Neural crest cell (in vitro differentiated cells): ENCODE data around the gene PIK3R2. TPM values are rescaled to one million over a fixed set of nuclear protein-coding genes. Genes with fewer than 3 reads are reported as not detected.

ENCODE experiments used
- DNase-seq: peaks from one replicate; pipeline ENCODE4 v3.0.0; 2021; ENCODE audit warnings: low read depth, mixed read lengths, low spot score
- H3K27ac Mint-ChIP-seq: one replicate; pipeline ENCODE4 v1.8.0; 2021; ENCODE audit warnings: mild to moderate bottlenecking, mixed read lengths; ENCODE audit not compliant: unreplicated experiment
- H3K27me3 Mint-ChIP-seq: 2 replicates; pipeline ENCODE4 v1.8.0; 2021; ENCODE audit warnings: low read depth, mild to moderate bottlenecking, mixed read lengths
- H3K36me3 Mint-ChIP-seq: 2 replicates; pipeline ENCODE4 v1.8.0; 2021; ENCODE audit warnings: low read depth, mild to moderate bottlenecking, mixed read lengths
- H3K4me1 Mint-ChIP-seq: 2 replicates; pipeline ENCODE4 v1.8.0; 2021; ENCODE audit warnings: mixed read lengths
- H3K4me3 Mint-ChIP-seq: one replicate; pipeline ENCODE4 v1.8.0; 2021; ENCODE audit warnings: mild to moderate bottlenecking, mixed read lengths
- H3K9me3 Mint-ChIP-seq: 2 replicates; pipeline ENCODE4 v1.8.0; 2021; ENCODE audit warnings: mixed read lengths
- CTCF ChIP-seq: fragments of 200-600 bp; sonication (generic); conservative IDR thresholded peaks from 2 replicates; pipeline ENCODE4 v1.5.0; 2021; ENCODE audit warnings: antibody characterized with exemption, mild to moderate bottlenecking
- total RNA-seq: library from RNA; stranded (reverse); gene quantifications from 2 replicates; pipeline ENCODE4 v1.2.1, GENCODE V29; 2021

Gene PIK3R2
- total RNA-seq, 1 donor from 2014 or later: 72.5 TPM

DNA sequence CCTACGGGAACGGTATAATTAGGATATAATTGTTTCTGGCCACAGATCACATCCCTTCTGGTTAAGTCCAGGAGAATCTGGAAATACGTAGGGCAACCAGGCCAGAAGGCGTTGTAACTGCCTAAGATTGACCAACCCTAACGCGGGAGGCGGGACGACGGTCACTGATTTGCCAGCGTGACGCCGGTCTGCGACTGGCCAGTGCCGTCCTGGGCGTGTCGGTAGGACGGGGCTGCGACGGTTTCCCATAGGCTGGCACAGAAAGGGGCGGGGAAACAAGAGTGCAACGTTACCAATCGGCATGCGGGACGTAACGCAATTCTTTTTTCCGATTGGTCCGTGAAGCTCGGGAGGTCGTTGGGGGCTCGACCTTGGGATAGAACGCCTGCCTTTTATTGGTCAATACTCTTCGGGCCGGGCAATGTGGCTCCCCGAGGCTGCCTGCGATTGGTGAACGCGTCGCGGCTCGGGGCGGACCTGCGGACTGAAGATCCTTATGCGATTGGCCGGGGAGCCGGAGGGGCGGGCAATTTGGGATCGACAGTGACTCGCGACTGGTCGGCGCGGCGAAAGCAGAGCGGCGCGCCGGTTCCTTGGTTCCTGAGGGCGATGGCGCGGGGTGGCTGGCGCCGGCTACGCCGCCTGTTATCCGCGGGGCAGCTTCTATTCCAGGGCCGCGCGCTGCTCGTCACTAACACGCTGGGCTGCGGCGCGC is 39.9 kb downstream of the PIK3R2 start, which contains the start of gene MPV17L2:
MPV17L2 (plus strand) TSS at position 546 of the 715 bp plus-strand sequence; CDS start at position 610, 64 bp downstream.
- TF ChIP-seq CTCF: no peak
- Mint-ChIP-seq H3K4me1 (peaks cover 24% of the 10 kb centered on the region), H3K27ac (peak within 1 kb of the TSS; percentile 85), H3K36me3 (no peaks in the 10 kb centered on the region), H3K4me3 (peak within 1 kb of the TSS; percentile 93), H3K9me3 (no peaks in the 10 kb centered on the region), H3K27me3 (peaks cover 5% of the 10 kb centered on the region)
- peak; percentile 95 for DNase-seq

DNA sequence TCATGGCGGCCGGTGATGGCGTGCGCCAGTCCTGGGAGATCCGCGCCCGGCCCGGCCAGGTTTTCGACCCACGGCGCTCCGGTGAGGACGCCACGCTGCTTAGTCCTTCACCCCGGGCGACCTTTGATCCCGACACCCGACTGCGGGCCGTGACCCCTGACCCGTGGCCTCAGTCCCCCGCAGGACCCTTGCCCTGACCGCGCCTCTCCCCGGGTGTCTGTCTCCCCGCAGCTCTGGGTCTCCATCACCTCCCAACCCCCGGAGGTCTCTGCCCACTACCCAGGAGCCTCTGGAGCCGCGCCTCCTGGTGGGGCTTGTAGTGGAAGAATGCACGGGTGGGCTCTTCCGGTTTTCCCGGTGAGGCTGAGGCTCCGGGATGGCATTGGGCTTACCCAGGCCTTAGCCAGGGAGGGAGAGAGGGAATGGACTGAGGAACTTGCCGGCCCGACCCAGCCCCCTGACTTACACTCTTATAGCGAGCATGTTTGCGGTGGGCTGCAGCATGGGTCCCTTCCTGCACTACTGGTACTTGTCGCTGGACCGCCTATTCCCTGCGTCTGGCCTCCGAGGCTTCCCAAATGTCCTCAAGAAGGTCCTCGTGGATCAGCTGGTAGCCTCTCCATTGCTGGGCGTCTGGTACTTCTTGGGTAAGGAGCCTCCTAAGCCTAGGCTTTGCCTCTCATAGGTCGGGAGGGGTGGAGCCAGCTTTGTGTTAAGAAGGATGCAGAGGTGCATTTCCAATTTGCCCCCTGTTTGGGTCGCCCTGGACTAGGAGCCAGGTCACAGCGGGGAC is 40.6 kb downstream of the PIK3R2 start:
- no peak for DNase-seq
- Mint-ChIP-seq H3K27me3 (peaks cover 5% of the 10 kb centered on the region), H3K27ac (peak overlapping the region; percentile 85), H3K36me3 (no peaks in the 10 kb centered on the region), H3K4me3 (peak overlapping the region; percentile 93), H3K4me1 (peaks cover 24% of the 10 kb centered on the region), H3K9me3 (no peaks in the 10 kb centered on the region)
- TF ChIP-seq CTCF: no peak

GRCh38 chr19:18194181-18194530 is 41.2 kb downstream of the PIK3R2 start:
- Mint-ChIP-seq H3K9me3 (no peaks in the 10 kb centered on the region), H3K4me3 (peak overlapping the region; percentile 93), H3K36me3 (no peaks in the 10 kb centered on the region), H3K27me3 (peaks cover 5% of the 10 kb centered on the region), H3K4me1 (peaks cover 24% of the 10 kb centered on the region), H3K27ac (peak overlapping the region; percentile 50)
- no peak for TF ChIP-seq CTCF
- no peak for DNase-seq

- H3K27ac Mint-ChIP-seq: no peak overlapping the region
- H3K9me3 Mint-ChIP-seq: no peaks in the 10 kb centered on the region
- H3K36me3 Mint-ChIP-seq: no peaks in the 10 kb centered on the region
- TF ChIP-seq CTCF: no peak
- no peak for DNase-seq
- peak overlapping the region; percentile 93 for H3K4me3 Mint-ChIP-seq
- H3K4me1 Mint-ChIP-seq: peaks cover 24% of the 10 kb centered on the region
- peaks cover 5% of the 10 kb centered on the region for H3K27me3 Mint-ChIP-seq
These were observed 41.7 kb downstream of the PIK3R2 start for GRCh38 chr19:18194554-18195238.

GRCh38 chr19:18196511-18196845 is 43.5 kb downstream of the PIK3R2 start:
- peak overlapping the region; percentile 69 for H3K4me3 Mint-ChIP-seq

More at GRCh38 chr19:18196511-18196845, 43.5 kb downstream of the PIK3R2 start:
- Mint-ChIP-seq H3K9me3 (no peaks in the 10 kb centered on the region), H3K27me3 (peaks cover 5% of the 10 kb centered on the region), H3K4me1 (peaks cover 26% of the 10 kb centered on the region), H3K27ac (no peak overlapping the region), H3K36me3 (no peaks in the 10 kb centered on the region)
- TF ChIP-seq CTCF: no peak
- DNase-seq: no peak
